ENCODE results near the gene GPR157.

The GPR157 gene

GRCh38 chr1:9108056-9108665 is 20.7 kb downstream of the GPR157 start:
- no peaks in the 10 kb centered on the region for H3K36me3 ChIP-seq (ENCODE audit: insufficient read depth, low read length)
- no peak for TF ChIP-seq CTCF (IDR thresholded peaks at IDR 0.05; ENCODE audit: low read length)
- no peak for TF ChIP-seq EZH2 (IDR thresholded peaks at IDR 0.05; ENCODE audit: borderline replicate concordance, low read length)
- H3K27ac ChIP-seq (ENCODE audit: low read depth, low read length, poor library complexity, severe bottlenecking) = no peak overlapping the region
- no peaks in the 10 kb centered on the region for H3K4me1 ChIP-seq (ENCODE audit: insufficient read depth, low read length, severe bottlenecking)
- no peaks in the 10 kb centered on the region for H4K20me1 ChIP-seq (ENCODE audit: insufficient read depth, low read length)
- peaks cover 11% of the 10 kb centered on the region; the same call in 1 of the 2 replicates for H3K27me3 ChIP-seq (ENCODE audit: insufficient read depth, low read length)
- no peaks in the 10 kb centered on the region for H3F3A ChIP-seq (ENCODE audit: insufficient read depth, low read length)
- H3K79me2 ChIP-seq (ENCODE audit: insufficient read depth, low read length) = no peaks in the 10 kb centered on the region
- no peak overlapping the region for H3K4me3 ChIP-seq (ENCODE audit: low read depth, low read length, poor library complexity, severe bottlenecking)
- H3K9me3 ChIP-seq (ENCODE audit: low read length) = no peaks in the 10 kb centered on the region
- H3K4me2 ChIP-seq (ENCODE audit: low read length) = no peak overlapping the region
- H2AFZ ChIP-seq (ENCODE audit: low read length) = no peak overlapping the region
- no peak overlapping the region for H3K9ac ChIP-seq (ENCODE audit: low read length)
- H3K9me2 ChIP-seq (ENCODE audit: low read depth, low read length) = no peaks in the 10 kb centered on the region

- no peaks in the 10 kb centered on the region for H3K79me2 ChIP-seq (ENCODE audit: insufficient read depth, low read length)
- no peaks in the 10 kb centered on the region for H3F3A ChIP-seq (ENCODE audit: insufficient read depth, low read length)
- H3K27ac ChIP-seq (ENCODE audit: low read depth, low read length, poor library complexity, severe bottlenecking) = no peak overlapping the region
- TF ChIP-seq EZH2 (IDR thresholded peaks at IDR 0.05; ENCODE audit: borderline replicate concordance, low read length) = no peak
- TF ChIP-seq CTCF (IDR thresholded peaks at IDR 0.05; ENCODE audit: low read length) = no peak
- no peaks in the 10 kb centered on the region for H4K20me1 ChIP-seq (ENCODE audit: insufficient read depth, low read length)
- no peak overlapping the region for H3K4me2 ChIP-seq (ENCODE audit: low read length)
- H3K9me3 ChIP-seq (ENCODE audit: low read length) = no peaks in the 10 kb centered on the region
- H3K4me3 ChIP-seq (ENCODE audit: low read depth, low read length, poor library complexity, severe bottlenecking) = no peak overlapping the region
- H3K9ac ChIP-seq (ENCODE audit: low read length) = no peak overlapping the region
- H3K27me3 ChIP-seq (ENCODE audit: insufficient read depth, low read length) = peaks cover 11% of the 10 kb centered on the region; the same call in 1 of the 2 replicates
- H3K4me1 ChIP-seq (ENCODE audit: insufficient read depth, low read length, severe bottlenecking) = no peaks in the 10 kb centered on the region
- no peaks in the 10 kb centered on the region for H3K9me2 ChIP-seq (ENCODE audit: low read depth, low read length)
- H2AFZ ChIP-seq (ENCODE audit: low read length) = no peak overlapping the region
- H3K36me3 ChIP-seq (ENCODE audit: insufficient read depth, low read length) = no peaks in the 10 kb centered on the region
Measured at GRCh38 chr1:9107136-9107535, 21.8 kb downstream of the GPR157 start.

GRCh38 chr1:9106286-9106685 is 22.6 kb downstream of the GPR157 start:
- TF ChIP-seq EZH2 (IDR thresholded peaks at IDR 0.05; ENCODE audit: borderline replicate concordance, low read length) = no peak
- TF ChIP-seq CTCF (IDR thresholded peaks at IDR 0.05; ENCODE audit: low read length) = no peak
- Histone ChIP-seq H3K9ac (ENCODE audit: low read length) (no peak overlapping the region), H3K36me3 (ENCODE audit: insufficient read depth, low read length) (no peaks in the 10 kb centered on the region), H3K27me3 (ENCODE audit: insufficient read depth, low read length) (peaks cover 11% of the 10 kb centered on the region; the same call in 1 of the 2 replicates), H2AFZ (ENCODE audit: low read length) (no peak overlapping the region), H3K27ac (ENCODE audit: low read depth, low read length, poor library complexity, severe bottlenecking) (no peak overlapping the region), H4K20me1 (ENCODE audit: insufficient read depth, low read length) (no peaks in the 10 kb centered on the region), H3K4me1 (ENCODE audit: insufficient read depth, low read length, severe bottlenecking) (peaks cover 6% of the 10 kb centered on the region), H3K79me2 (ENCODE audit: insufficient read depth, low read length) (no peaks in the 10 kb centered on the region), H3K4me2 (ENCODE audit: low read length) (no peak overlapping the region), H3K4me3 (ENCODE audit: low read depth, low read length, poor library complexity, severe bottlenecking) (no peak overlapping the region), H3K9me3 (ENCODE audit: low read length) (no peaks in the 10 kb centered on the region), H3K9me2 (ENCODE audit: low read depth, low read length) (no peaks in the 10 kb centered on the region), H3F3A (ENCODE audit: insufficient read depth, low read length) (no peaks in the 10 kb centered on the region)
